ENCODE measurements around the gene CD86.

The CD86 gene

GRCh38 chr3:122092460-122093165, 37.5 kb downstream of the CD86 start:
- peak; percentile 49 for DNase-seq (ENCODE audit: low spot score)

- DNase-seq (ENCODE audit: low spot score): no peak
Measured at GRCh38 chr3:122094125-122094524, 39.0 kb downstream of the CD86 start.

- DNase-seq (ENCODE audit: low spot score): no peak
Measured at GRCh38 chr3:122094693-122095092, 39.5 kb downstream of the CD86 start.

GRCh38 chr3:122097141-122097540, 42.0 kb downstream of the CD86 start:
- no peak for DNase-seq (ENCODE audit: low spot score)

GRCh38 chr3:122098611-122099010, 43.4 kb downstream of the CD86 start:
- no peak for DNase-seq (ENCODE audit: low spot score)

- no peak for DNase-seq (ENCODE audit: low spot score)
Measured at GRCh38 chr3:122099255-122099654, 44.1 kb downstream of the CD86 start.

- no peak for DNase-seq (ENCODE audit: low spot score)
Measured at GRCh38 chr3:122100083-122100482, 44.9 kb downstream of the CD86 start.

GRCh38 chr3:122100591-122101463, 45.7 kb downstream of the CD86 start:
- no peak for DNase-seq (ENCODE audit: low spot score)

- peak; percentile 43 for DNase-seq (ENCODE audit: low spot score)
Measured at GRCh38 chr3:122101646-122102045, 46.5 kb downstream of the CD86 start.

GRCh38 chr3:122102191-122102935, 47.2 kb downstream of the CD86 start:
- DNase-seq (ENCODE audit: low spot score): no peak

GRCh38 chr3:122103821-122104514, 48.8 kb downstream of the CD86 start:
- DNase-seq (ENCODE audit: low spot score): no peak

- no peak for DNase-seq (ENCODE audit: low spot score)
Measured at GRCh38 chr3:122104515-122105194, 49.5 kb downstream of the CD86 start.

GRCh38 chr3:122105626-122106025, 50.5 kb downstream of the CD86 start:
- DNase-seq (ENCODE audit: low spot score): no peak

- no peak for DNase-seq (ENCODE audit: low spot score)
Measured at GRCh38 chr3:122107171-122107570, 52.0 kb downstream of the CD86 start.

- no peak for DNase-seq (ENCODE audit: low spot score)
Measured at GRCh38 chr3:122111974-122112373, 56.8 kb downstream of the CD86 start.

GRCh38 chr3:122112754-122113153, 57.6 kb downstream of the CD86 start:
- no peak for DNase-seq (ENCODE audit: low spot score)

- DNase-seq (ENCODE audit: low spot score): no peak
Measured at GRCh38 chr3:122123850-122124249, 68.7 kb downstream of the CD86 start.

GRCh38 chr3:122132949-122133540, 77.9 kb downstream of the CD86 start:
- no peak for DNase-seq (ENCODE audit: low spot score)

GRCh38 chr3:122146466-122146865, 91.3 kb downstream of the CD86 start:
- no peak for DNase-seq (ENCODE audit: low spot score)

- no peak for DNase-seq (ENCODE audit: low spot score)
Measured at GRCh38 chr3:122148941-122149627, 93.9 kb downstream of the CD86 start.
